HG02884 (cell line): Measurements from ENCODE around the gene CCL26.
"Not testable (repeated sequence)": the region's sequence is repeated elsewhere in the genome, so short reads cannot be mapped to it uniquely, and the experiment has no call there.

Experiments used
- ATAC-seq: cut with Tn5 transposase; IDR thresholded peaks from one replicate; pipeline ENCODE4 v1.9.1; 2021; ENCODE audit warnings: mild to moderate bottlenecking, moderate library complexity; ENCODE audit not compliant: unreplicated experiment

Gene CCL26

DNA sequence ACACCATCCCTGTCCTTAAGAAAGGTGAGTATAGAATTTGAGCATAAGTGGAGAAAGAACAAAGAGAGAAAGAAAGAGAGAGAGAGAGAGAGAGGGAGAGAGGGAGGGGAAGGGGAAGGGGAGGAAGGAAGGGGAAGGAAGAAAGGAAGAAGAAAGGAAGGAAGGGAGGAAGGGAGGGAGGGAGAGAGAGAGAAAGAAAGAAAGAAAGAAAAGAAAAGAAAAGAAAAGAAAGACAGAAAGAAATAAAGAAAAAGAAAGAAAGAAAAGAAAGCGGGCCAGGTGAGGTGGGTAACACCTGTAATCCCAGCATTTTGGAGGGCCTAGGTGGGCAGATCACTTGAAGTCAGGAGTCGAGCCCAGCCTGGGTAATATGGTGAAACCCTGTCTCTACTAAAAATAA is 21.7 kb upstream of the CCL26 start:
- no peak for ATAC-seq

DNA sequence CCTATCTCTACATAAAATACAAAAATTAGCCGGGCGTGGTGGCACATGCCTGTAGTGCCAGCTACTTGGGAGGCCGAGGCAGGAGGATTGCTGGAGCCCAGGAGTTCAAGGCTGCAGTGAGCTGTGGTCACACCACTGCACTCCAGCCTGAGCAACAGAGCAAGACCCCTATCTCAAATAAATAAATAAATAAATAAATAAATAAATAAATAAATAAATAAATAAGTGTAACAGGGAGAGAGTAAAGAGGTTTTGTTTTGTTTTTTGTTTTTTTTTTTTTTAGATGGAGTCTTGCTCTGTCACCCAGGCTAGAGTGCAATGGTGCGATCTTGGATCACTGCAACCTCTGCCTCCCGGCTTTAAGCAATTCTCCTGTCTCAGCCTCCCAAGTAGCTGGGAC is 20.6 kb upstream of the CCL26 start:
- ATAC-seq, result not testable (repeated sequence)

GRCh38 chr7:75789361-75789924 is 17.4 kb upstream of the CCL26 start:
- ATAC-seq, result no peak

DNA sequence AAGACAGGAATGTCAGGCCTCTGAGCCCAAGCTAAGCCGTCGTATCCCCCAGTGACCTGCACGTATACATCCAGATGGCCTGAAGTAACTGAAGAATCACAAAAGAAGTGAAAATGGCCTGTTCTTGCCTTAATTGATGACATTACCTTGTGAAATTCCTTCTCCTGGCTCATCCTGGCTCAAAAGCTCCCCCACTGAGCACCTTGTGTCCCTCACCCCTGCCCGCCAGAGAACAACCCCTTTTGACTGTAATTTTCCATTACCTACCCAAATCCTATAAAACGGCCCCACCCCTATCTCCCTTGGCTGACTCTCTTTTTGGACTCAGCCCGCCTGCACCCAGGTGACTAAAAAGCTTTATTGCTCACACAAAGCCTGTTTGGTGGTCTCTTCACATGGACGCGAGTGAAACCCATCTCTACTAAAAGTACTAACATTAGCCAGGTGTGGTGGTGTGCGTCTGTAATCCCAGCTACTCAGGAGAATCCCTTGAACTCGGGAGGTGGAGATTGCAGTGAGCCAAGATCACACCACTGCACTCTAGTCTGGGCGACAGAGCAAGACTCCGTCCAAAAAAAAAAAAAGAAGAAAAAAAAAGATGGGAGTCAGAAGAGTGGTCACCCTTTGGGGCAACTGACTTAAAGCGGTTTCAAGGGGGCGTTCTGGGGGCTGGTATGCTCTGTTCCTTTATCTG is 16.3 kb upstream of the CCL26 start:
- ATAC-seq, result not testable (repeated sequence)

DNA sequence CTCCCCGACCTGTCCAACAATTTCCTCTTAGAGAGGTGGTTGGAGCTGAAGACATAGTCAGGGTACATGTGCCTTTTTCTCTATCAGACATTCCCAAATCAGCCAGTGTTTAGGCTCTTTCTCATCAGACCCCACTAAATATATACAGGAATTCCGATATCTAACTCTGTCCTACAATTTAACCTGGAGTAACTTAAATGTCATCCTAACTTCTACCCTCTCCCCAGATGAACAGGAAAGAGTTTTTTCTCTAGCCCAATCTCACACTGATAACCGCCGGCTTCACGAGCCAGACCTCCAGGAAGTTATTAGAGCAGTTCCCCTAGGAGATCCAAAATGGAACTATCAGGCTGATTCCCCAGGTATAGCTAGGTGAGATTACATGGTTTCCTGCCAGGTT is 11.0 kb upstream of the CCL26 start:
- ATAC-seq, result not testable (repeated sequence)

DNA sequence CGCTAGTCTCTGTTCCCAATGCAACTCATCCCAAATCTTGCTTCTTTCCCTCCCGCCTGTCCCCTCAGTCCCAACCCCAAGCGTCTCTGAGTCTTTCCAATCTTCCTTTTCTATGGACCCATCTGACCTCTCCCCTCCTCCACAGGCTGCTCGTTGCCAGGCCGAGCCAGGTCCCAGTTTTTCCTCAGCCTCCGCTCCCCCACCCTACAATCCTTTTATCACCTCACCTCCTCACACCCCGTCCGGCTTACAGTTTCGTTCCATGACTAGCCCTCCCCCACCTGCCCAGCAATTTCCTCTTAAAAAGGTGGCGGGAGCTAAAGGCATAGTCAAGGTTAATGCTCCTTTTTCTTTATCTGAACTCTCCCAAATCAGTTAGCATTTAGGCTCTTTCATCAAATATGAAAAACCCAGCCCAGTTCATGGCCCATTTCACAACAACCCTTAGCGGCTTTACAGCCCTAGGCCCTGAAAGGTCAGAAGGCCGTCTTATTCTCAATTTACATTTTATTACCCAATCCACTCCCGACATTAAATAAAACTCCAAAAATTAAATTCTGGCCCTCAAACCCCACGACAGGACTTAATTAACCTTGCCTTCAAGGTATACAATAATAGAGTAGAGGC is 8.7 kb upstream of the CCL26 start:
- not testable (repeated sequence) for ATAC-seq

DNA sequence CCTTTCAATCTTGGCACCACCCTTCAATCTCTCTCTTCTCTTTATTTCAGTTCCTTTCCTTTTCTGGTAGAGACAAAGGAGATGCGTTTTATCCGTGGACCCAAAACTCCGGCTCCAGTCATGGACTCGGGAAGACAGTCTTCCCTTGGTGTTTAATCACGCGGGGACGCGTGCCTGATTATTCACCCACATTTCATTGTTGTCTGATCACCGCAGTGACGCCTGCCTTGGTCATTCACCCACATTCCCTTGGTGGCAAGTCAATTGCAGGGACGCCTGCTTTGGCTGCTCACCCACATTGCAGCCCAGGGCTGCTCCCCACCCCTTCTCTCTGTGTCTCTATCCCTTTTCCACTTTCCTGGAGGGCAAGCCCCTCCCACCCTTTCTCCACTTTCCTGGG is 7.5 kb upstream of the CCL26 start:
- ATAC-seq, result not testable (repeated sequence)

DNA sequence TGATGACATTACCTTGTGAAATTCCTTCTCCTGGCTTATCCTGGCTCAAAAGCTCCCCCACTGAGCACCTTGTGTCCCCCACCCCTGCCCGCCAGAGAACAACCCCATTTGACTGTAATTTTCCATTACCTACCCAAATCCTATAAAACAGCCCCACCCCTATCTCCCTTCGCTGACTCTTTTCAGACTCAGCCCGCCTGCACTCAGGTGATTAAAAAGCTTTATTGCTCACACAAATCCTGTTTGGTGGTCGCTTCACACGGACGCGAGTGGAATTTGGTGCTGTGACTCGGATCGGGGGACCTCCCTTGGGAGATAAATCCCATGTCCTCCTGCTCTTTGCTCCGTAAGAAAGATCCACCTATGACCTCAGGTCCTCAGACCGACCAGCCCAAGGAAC is 7.0 kb upstream of the CCL26 start:
- ATAC-seq, result not testable (repeated sequence)

DNA sequence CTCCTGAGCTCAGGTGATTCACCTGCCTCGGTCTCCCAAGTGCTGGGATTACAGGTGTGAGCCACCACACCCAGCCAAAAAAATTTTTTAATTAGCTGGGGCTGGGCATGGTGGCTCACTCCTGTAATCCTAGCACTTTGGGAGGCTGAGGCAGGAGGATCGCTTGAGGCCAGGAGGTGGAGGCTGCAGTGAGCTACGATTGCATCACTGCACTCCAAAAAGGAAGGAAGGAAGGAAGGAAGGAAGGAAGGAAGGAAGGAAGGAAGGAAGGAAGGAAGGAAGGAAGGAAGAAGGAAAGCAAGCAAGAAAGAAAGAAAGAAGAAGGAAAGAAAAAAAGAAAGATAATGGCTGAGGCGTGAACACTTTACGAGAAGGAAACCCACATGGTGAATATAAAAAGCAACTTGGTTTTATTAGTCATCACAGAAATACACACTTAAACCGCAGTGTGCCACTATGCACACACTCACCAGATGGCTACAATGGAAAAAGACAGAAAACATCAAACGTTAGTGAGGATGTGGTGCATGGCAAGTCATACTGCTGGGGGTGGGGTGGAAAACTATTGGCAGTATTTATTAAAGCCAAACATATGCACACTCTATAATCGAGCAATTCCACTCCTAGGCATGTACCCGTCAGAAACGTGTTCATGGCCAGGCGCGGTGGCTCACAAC is 4.4 kb upstream of the CCL26 start:
- ATAC-seq, result no peak

DNA sequence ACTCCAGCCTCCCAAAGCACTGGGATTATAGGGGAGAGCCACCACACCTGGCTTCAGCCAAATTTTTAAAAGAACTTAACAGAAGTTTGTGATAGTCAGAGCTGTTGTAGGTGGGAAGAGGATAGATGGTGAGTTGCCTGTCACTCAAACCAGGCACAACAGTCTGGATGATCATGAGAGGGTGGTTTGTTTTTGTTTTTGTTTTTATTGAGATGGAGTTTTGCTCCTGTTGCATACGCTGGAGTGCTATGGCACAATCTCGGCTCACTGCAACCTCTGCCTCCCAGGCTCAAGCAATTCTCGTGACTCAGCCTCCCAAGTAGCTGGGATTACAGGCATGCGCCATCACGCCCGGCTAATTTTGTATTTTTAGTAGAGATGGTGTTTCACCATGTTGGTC is 1.9 kb upstream of the CCL26 start:
- ATAC-seq, result not testable (repeated sequence)

DNA sequence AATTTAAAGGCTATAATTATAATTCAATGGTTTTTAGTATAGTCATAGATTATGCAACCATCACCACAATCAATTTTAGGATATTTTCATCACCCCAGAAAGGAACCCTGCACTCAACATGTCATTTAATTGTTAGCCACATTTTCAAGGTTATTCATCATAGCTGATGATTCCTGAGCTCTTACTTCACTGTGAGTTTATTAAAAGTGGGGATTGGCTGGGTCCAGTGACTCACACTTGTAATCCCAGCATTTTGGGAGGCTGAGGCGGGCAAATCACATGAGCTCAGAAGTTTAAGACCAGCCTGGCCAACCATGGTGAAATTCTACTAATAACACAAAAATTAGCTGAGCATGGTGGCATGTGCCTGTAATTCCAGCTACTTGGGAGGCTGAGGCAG is 787 bp downstream of the CCL26 start:
- ATAC-seq, result no peak

DNA sequence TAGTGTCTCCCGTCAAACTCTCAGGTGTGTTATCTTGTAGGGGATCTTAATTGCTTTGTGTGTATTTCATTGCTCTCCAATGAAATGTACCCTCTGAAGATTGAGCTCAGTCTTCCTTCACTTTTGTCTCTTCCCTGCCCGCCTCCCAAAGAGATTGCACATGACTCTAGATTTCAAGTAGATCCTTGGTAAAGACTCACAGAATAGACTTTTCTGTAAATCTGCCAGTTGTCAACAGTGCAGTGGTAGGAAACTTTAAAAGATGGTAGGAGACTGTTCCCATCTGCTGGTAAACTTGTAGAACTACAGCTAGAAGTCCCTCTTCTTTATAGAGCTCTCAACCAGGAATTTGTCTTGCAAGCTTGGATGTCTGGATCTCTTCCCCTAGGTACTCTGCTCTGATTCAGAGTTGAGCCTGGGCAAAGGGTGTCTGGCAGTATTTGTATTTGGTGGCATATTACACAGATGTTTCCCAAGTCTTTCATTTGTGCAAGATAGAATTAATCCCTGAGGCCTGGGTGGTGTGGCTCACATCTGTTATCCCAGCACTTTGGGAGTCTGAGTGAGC is 9.6 kb downstream of the CCL26 start:
- ATAC-seq, result no peak

DNA sequence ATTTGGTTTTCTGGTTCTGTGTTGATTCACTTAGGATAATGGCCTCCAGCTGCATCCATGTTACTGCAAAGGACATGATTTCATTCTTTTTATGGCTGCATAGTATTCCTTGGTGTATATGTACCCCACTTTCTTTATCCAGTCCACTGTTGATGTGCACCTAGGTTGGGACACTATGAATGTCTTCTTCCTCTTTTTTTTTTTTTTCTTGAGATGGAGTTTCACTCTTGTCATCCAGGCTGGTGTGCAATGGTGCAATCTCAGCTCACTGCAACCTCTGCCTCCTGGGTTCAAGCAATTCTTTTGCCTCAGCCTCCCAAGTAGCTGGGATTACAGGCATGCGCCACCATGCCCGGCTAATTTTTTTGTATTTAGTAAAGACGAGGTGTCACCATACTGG is 10.2 kb downstream of the CCL26 start:
- ATAC-seq, result not testable (repeated sequence)

DNA sequence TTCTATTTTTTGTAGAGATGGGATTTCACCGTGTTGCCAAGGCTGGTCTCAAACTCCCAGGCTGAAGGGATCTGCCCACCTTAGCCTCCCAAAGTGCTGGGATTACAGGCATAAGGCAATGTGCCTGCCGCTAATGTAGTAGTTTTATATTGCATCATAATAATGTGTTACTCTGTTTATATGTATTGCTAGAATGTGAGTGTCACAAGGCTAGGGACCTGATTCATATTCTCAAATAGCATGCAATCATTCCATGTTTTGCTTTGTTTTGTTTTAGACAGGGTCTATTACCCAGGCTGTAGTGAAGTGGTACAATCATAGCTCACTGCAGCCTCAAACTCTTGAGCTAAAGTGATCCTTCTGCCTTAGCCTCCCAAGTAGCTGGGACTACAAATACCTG is 13.5 kb downstream of the CCL26 start:
- no peak for ATAC-seq

GRCh38 chr7:75757860-75758259 is 14.2 kb downstream of the CCL26 start:
- no peak for ATAC-seq

DNA sequence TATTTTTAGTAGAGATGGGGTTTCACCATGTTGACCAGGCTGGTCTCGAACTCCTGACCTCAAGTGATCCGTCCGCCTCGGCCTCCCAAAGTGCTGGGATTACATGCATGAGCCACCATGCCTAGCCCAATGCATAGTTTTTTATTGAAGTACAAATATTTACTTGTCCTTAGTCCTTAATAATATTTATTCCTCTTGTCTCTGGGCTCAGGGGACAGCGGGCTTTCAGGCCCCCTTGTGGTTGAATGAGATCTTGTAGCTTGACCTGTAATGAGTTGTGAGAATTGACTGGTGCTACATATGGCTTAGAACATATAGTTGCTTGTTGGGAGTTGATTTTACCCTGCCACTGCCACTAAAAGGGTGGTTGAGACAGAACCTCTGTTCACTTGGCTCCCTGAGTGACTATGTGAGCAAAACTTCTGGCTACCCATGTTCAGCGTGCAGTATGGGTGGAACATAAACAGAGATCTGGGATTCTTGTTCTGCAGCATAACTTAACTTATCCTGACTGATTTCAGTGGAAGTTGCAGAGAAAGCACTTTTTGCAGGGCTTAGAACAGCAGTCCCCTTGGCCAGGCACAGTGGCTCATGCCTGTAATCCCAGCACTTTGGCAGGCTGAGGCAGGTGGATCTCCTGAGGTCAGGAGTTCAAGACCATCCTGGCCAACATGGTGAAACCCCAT is 14.9 kb downstream of the CCL26 start:
- no peak for ATAC-seq

- ATAC-seq, result no peak
These were observed 15.6 kb downstream of the CCL26 start for GRCh38 chr7:75756206-75756990.

GRCh38 chr7:75743455-75743859 is 28.6 kb downstream of the CCL26 start:
- ATAC-seq, result no peak

DNA sequence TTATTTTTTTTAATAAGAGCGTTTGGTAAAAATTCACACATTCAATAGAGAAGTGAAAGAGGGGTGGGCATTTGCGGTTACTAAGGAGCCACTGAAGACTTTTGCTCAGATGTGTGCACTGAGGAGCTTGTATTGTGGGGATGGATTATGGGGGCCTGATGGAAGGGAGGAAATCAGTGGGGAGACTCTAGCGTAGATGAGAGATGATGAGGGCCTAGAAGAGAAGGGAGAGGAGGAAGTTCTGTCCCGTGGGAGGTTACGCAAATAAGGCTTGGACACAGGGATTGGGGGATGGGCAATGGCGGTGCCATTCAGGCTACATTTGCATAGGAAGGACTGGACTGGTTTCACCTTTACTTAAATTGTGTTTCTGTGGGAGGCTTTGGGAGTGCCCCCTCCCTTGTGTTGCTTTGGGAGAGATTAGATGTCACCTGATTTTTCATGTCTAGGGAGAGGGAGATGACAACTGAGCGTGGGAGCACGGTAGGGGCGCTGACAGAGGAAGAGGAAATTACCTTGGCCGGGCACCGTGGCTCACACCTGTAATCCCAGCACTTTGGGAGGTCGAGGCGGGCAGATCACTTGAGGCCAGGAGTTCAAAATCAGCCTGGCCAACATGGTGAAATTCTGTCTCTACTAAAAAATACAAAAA is 31.0 kb downstream of the CCL26 start:
- no peak for ATAC-seq
